HEK293 (cell line): ENCODE data around the gene NTNG1.

Experiments
- SP3 ChIP-seq: fragments of 450-650 bp; formaldehyde crosslinking; IDR thresholded peaks from 2 replicates; pipeline ENCODE4 v1.5.1; 2016; ENCODE audit warnings: missing biosample characterization, missing genetic modification characterization
- TCF7L2 ChIP-seq: IDR thresholded peaks from 2 replicates; pipeline ENCODE4 v1.6.1; 2011; ENCODE audit warnings: low read depth, mild to moderate bottlenecking, inconsistent platforms, low read length, moderate library complexity, borderline replicate concordance
- ZNF184 ChIP-seq: fragments of 450-650 bp; IDR thresholded peaks from 2 replicates; pipeline ENCODE4 v1.5.1; 2018; ENCODE audit warnings: missing biosample characterization, mild to moderate bottlenecking, missing genetic modification characterization
- ZNF501 ChIP-seq: fragments of 450-650 bp; formaldehyde crosslinking; IDR thresholded peaks from 2 replicates; pipeline ENCODE4 v1.5.1; 2016; ENCODE audit warnings: missing biosample characterization, missing genetic modification characterization
- ZNF510 ChIP-seq: fragments of 450-650 bp; formaldehyde crosslinking; IDR thresholded peaks from 2 replicates; pipeline ENCODE4 v1.5.1; 2018; ENCODE audit warnings: mild to moderate bottlenecking, missing genetic modification characterization, missing biosample characterization; ENCODE audit not compliant: insufficient replicate concordance
- ZNF600 ChIP-seq: fragments of 450-650 bp; formaldehyde crosslinking; IDR thresholded peaks from 2 replicates; pipeline ENCODE4 v1.5.1; 2016; ENCODE audit warnings: missing biosample characterization, missing genetic modification characterization
- ZNF670 ChIP-seq: fragments of 450-650 bp; formaldehyde crosslinking; IDR thresholded peaks from 2 replicates; pipeline ENCODE4 v1.5.1; 2016; ENCODE audit warnings: missing biosample characterization, missing genetic modification characterization, low read depth
- TF ChIP-seq, protein P1 (sequence below): fragments of 450-650 bp; formaldehyde crosslinking; IDR thresholded peaks from 2 replicates; pipeline ENCODE4 v1.5.1; 2016; ENCODE audit warnings: missing biosample characterization, missing genetic modification characterization

DNA sequence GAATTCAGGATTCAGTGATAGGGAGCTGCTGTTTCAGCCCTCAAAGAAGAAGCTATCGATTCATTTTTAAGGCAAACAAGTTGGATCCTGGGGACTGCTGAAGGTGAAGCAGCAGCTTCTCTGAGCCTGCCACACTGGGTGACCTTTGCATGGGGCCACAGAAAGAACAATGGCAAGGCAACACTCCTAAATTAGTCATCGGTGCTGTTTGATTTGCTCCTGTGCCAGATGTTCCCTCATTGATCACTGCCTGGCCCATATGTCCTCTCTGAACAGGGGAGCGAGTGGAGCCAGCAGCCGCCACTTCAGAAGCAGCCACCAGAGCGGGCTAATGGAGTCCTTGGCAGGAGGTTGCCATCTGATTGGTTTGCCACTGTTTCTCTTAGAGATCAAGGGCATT is 391.5 kb downstream of the NTNG1 start:
- TF ChIP-seq ZNF501 (tag by site-specific recombination) (no peak), ZNF510 (tag by site-specific recombination) (no peak), ZNF184 (tag by site-specific recombination) (no peak), SP3 (tag by site-specific recombination) (no peak), ZNF670 (tag by site-specific recombination) (no peak), TCF7L2 (no peak), ZNF600 (tag by site-specific recombination) (no peak)
- TF ChIP-seq, protein P1, sequence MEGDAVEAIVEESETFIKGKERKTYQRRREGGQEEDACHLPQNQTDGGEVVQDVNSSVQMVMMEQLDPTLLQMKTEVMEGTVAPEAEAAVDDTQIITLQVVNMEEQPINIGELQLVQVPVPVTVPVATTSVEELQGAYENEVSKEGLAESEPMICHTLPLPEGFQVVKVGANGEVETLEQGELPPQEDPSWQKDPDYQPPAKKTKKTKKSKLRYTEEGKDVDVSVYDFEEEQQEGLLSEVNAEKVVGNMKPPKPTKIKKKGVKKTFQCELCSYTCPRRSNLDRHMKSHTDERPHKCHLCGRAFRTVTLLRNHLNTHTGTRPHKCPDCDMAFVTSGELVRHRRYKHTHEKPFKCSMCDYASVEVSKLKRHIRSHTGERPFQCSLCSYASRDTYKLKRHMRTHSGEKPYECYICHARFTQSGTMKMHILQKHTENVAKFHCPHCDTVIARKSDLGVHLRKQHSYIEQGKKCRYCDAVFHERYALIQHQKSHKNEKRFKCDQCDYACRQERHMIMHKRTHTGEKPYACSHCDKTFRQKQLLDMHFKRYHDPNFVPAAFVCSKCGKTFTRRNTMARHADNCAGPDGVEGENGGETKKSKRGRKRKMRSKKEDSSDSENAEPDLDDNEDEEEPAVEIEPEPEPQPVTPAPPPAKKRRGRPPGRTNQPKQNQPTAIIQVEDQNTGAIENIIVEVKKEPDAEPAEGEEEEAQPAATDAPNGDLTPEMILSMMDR, result no peak
